Measurements from ENCODE around the gene SCGN.

DNA sequence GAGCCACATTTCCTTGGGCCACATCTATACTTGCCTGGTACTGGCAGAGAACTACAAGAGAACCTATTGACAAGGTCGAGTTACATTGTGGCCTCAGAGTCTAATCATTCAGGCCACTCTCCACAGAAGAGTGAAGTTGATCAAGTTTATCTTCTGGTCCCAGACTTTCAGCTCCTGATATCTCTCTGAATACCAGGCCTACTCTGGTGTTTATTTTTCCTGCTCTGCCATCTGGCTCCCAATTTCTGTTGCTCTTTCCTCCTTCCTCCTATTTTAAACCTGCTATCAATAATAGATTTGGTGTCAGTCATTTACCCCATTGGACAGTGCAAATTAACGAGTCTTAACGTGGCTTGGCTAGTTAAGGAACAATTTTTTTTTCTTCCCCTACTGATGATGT is 46.6 kb downstream of the SCGN start:
- TF ChIP-seq ZNF549 (tag by site-specific recombination; IDR thresholded peaks at IDR 0.05) (no peak), TCF7L2 (IDR thresholded peaks at IDR 0.05; ENCODE audit: borderline replicate concordance, low read depth, low read length) (no peak), ZNF639 (tag by site-specific recombination; IDR thresholded peaks at IDR 0.05) (no peak), REPIN1 (tag by site-specific recombination; IDR thresholded peaks at IDR 0.05; ENCODE audit: low read depth) (no peak), ZNF10 (tag by site-specific recombination; IDR thresholded peaks at IDR 0.05) (no peak), BCL6B (tag by site-specific recombination; IDR thresholded peaks at IDR 0.05) (no peak), ZNF785 (tag by site-specific recombination; IDR thresholded peaks at IDR 0.05) (no peak), ATF2 (tag by site-specific recombination; IDR thresholded peaks at IDR 0.05; ENCODE audit: low read depth) (no peak)
- TF ChIP-seq, protein P1, sequence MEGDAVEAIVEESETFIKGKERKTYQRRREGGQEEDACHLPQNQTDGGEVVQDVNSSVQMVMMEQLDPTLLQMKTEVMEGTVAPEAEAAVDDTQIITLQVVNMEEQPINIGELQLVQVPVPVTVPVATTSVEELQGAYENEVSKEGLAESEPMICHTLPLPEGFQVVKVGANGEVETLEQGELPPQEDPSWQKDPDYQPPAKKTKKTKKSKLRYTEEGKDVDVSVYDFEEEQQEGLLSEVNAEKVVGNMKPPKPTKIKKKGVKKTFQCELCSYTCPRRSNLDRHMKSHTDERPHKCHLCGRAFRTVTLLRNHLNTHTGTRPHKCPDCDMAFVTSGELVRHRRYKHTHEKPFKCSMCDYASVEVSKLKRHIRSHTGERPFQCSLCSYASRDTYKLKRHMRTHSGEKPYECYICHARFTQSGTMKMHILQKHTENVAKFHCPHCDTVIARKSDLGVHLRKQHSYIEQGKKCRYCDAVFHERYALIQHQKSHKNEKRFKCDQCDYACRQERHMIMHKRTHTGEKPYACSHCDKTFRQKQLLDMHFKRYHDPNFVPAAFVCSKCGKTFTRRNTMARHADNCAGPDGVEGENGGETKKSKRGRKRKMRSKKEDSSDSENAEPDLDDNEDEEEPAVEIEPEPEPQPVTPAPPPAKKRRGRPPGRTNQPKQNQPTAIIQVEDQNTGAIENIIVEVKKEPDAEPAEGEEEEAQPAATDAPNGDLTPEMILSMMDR (tag by site-specific recombination; IDR thresholded peaks at IDR 0.05) = no peak
- TF ChIP-seq, protein P2, sequence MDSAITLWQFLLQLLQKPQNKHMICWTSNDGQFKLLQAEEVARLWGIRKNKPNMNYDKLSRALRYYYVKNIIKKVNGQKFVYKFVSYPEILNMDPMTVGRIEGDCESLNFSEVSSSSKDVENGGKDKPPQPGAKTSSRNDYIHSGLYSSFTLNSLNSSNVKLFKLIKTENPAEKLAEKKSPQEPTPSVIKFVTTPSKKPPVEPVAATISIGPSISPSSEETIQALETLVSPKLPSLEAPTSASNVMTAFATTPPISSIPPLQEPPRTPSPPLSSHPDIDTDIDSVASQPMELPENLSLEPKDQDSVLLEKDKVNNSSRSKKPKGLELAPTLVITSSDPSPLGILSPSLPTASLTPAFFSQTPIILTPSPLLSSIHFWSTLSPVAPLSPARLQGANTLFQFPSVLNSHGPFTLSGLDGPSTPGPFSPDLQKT (IDR thresholded peaks at IDR 0.05; ENCODE audit: borderline replicate concordance, low read depth, low read length) = no peak
- TF ChIP-seq, protein P3, sequence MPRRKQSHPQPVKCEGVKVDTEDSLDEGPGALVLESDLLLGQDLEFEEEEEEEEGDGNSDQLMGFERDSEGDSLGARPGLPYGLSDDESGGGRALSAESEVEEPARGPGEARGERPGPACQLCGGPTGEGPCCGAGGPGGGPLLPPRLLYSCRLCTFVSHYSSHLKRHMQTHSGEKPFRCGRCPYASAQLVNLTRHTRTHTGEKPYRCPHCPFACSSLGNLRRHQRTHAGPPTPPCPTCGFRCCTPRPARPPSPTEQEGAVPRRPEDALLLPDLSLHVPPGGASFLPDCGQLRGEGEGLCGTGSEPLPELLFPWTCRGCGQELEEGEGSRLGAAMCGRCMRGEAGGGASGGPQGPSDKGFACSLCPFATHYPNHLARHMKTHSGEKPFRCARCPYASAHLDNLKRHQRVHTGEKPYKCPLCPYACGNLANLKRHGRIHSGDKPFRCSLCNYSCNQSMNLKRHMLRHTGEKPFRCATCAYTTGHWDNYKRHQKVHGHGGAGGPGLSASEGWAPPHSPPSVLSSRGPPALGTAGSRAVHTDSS (tag by site-specific recombination; IDR thresholded peaks at IDR 0.05) = no peak
- TF ChIP-seq, protein P4, sequence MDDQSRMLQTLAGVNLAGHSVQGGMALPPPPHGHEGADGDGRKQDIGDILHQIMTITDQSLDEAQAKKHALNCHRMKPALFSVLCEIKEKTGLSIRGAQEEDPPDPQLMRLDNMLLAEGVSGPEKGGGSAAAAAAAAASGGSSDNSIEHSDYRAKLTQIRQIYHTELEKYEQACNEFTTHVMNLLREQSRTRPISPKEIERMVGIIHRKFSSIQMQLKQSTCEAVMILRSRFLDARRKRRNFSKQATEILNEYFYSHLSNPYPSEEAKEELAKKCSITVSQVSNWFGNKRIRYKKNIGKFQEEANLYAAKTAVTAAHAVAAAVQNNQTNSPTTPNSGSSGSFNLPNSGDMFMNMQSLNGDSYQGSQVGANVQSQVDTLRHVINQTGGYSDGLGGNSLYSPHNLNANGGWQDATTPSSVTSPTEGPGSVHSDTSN (CRISPR knock-in tag; IDR thresholded peaks at IDR 0.05) = no peak
